SK-N-SH treated with all-trans-retinoic acid at 6 μM for 48 hours (cell line): ENCODE data around the gene ETV4.

Experiments used
- ATAC-seq: fragments of 200-7000 bp; cut with Tn5 transposase; 3 replicates; pipeline ENCODE4 v1.9.1; 2020; ENCODE audit warnings: mild to moderate bottlenecking, moderate library complexity
- ARNTL ChIP-seq: fragments of 450-650 bp; formaldehyde crosslinking; IDR thresholded peaks from 2 replicates; pipeline ENCODE4 v1.5.0; 2020; ENCODE audit warnings: low read depth, mild to moderate bottlenecking, moderate library complexity, borderline replicate concordance
- BACH2 ChIP-seq: fragments of 250-450 bp; sonication (Bioruptor Pico); IDR thresholded peaks from 2 replicates; pipeline ENCODE4 v1.9.0; 2021; ENCODE audit warnings: mild to moderate bottlenecking, borderline replicate concordance
- CSDC2 ChIP-seq: fragments of 250-450 bp; sonication (Bioruptor Pico); IDR thresholded peaks from 2 replicates; pipeline ENCODE4 v1.5.0; 2020; ENCODE audit warnings: mild to moderate bottlenecking, moderate library complexity
- ESRRG ChIP-seq: fragments of 250-450 bp; sonication (Bioruptor Pico); IDR thresholded peaks from 2 replicates; pipeline ENCODE4 v1.6.1; 2021; ENCODE audit warnings: mild to moderate bottlenecking
- GLIS3 ChIP-seq: fragments of 250-450 bp; sonication (Bioruptor Pico); IDR thresholded peaks from 2 replicates; pipeline ENCODE4 v1.5.0; 2020; ENCODE audit warnings: mild to moderate bottlenecking, moderate library complexity
- ISL1 ChIP-seq: fragments of 250-450 bp; sonication (Bioruptor Pico); IDR thresholded peaks from 2 replicates; pipeline ENCODE4 v2.1.2; 2022; ENCODE audit warnings: mild to moderate bottlenecking, moderate library complexity
- OSR1 ChIP-seq: fragments of 250-450 bp; sonication (Bioruptor Pico); IDR thresholded peaks from 2 replicates; pipeline ENCODE4 v1.8.0; 2022; ENCODE audit warnings: moderate library complexity, mild to moderate bottlenecking, inconsistent platforms
- PPARA ChIP-seq: fragments of 250-450 bp; sonication (Bioruptor Pico); IDR thresholded peaks from 2 replicates; pipeline ENCODE4 v1.5.0; 2020; ENCODE audit warnings: mild to moderate bottlenecking, borderline replicate concordance
- RARB ChIP-seq: fragments of 250-450 bp; sonication (Bioruptor Pico); IDR thresholded peaks from 2 replicates; pipeline ENCODE4 v1.8.0; 2021; ENCODE audit warnings: mild to moderate bottlenecking, moderate library complexity
- TOX ChIP-seq: fragments of 250-450 bp; sonication (Bioruptor Pico); IDR thresholded peaks from 2 replicates; pipeline ENCODE4 v1.8.0; 2021; ENCODE audit warnings: mild to moderate bottlenecking, moderate library complexity, borderline replicate concordance
- ZC3H10 ChIP-seq: fragments of 250-450 bp; sonication (Bioruptor Pico); IDR thresholded peaks from 2 replicates; pipeline ENCODE4 v1.5.1; 2021; ENCODE audit warnings: mild to moderate bottlenecking, moderate library complexity
- ZFP3 ChIP-seq: fragments of 250-450 bp; sonication (Bioruptor Pico); IDR thresholded peaks from 2 replicates; pipeline ENCODE4 v1.5.0; 2020; ENCODE audit warnings: mild to moderate bottlenecking, moderate library complexity
- ZFP30 ChIP-seq: fragments of 450-650 bp; formaldehyde crosslinking; IDR thresholded peaks from 2 replicates; pipeline ENCODE4 v1.5.0; 2022; ENCODE audit warnings: mild to moderate bottlenecking, moderate library complexity
- ZNF565 ChIP-seq: fragments of 450-650 bp; formaldehyde crosslinking; conservative IDR thresholded peaks from 2 replicates; pipeline ENCODE4 v1.5.0; 2020; ENCODE audit warnings: low read depth, mild to moderate bottlenecking, moderate library complexity
- ZNF70 ChIP-seq: fragments of 450-650 bp; formaldehyde crosslinking; IDR thresholded peaks from 2 replicates; pipeline ENCODE4 v1.5.0; 2020; ENCODE audit warnings: mild to moderate bottlenecking, moderate library complexity
- ZNF8 ChIP-seq: fragments of 450-650 bp; formaldehyde crosslinking; IDR thresholded peaks from 2 replicates; pipeline ENCODE4 v1.5.0; 2020; ENCODE audit warnings: mild to moderate bottlenecking, moderate library complexity
- TF ChIP-seq, protein P1 (sequence below): fragments of 250-450 bp; sonication (Bioruptor Pico); IDR thresholded peaks from 2 replicates; pipeline ENCODE4 v1.8.0; 2021; ENCODE audit warnings: low read depth, mild to moderate bottlenecking, moderate library complexity, borderline replicate concordance
- TF ChIP-seq, protein P2 (sequence below): fragments of 250-450 bp; sonication (Bioruptor Pico); IDR thresholded peaks from 2 replicates; pipeline ENCODE4 v1.8.0; 2020; ENCODE audit warnings: mild to moderate bottlenecking, moderate library complexity, borderline replicate concordance
- TF ChIP-seq, protein P3 (sequence below): fragments of 250-450 bp; sonication (Bioruptor Pico); IDR thresholded peaks from 2 replicates; pipeline ENCODE4 v1.5.1; 2020; ENCODE audit warnings: low read depth, mild to moderate bottlenecking, moderate library complexity
- TF ChIP-seq, protein P4 (sequence below): fragments of 250-450 bp; sonication (Bioruptor Pico); IDR thresholded peaks from 2 replicates; pipeline ENCODE4 v1.5.0; 2020; ENCODE audit warnings: mild to moderate bottlenecking, moderate library complexity
- TF ChIP-seq, protein P5 (sequence below): fragments of 250-450 bp; sonication (Bioruptor Pico); IDR thresholded peaks from 2 replicates; pipeline ENCODE4 v1.5.1; 2021; ENCODE audit warnings: mild to moderate bottlenecking, moderate library complexity

Gene ETV4

DNA sequence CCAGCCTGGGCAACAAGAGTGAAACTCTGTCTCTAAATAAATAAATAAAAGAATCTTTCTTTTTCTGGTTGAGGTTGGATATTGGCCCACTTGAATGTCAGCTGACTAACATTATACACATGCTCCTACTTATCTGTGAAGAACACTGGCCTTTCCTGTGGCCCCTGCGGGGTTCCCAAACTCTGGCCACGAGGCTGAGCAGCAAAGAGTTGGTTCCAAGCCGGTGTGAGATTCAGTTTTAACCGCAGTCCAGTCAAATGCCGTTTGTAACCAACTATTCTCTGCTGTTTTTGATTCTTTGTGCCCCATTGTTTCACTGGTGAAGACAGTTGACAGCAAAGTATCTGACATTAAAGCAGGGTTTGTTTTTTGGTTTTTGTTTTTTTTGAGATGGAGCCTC, 11.2 kb downstream of the ETV4 start:
- TF ChIP-seq ZNF8 (CRISPR knock-in tag): no peak
- no peak for TF ChIP-seq OSR1
- TF ChIP-seq, protein P1, sequence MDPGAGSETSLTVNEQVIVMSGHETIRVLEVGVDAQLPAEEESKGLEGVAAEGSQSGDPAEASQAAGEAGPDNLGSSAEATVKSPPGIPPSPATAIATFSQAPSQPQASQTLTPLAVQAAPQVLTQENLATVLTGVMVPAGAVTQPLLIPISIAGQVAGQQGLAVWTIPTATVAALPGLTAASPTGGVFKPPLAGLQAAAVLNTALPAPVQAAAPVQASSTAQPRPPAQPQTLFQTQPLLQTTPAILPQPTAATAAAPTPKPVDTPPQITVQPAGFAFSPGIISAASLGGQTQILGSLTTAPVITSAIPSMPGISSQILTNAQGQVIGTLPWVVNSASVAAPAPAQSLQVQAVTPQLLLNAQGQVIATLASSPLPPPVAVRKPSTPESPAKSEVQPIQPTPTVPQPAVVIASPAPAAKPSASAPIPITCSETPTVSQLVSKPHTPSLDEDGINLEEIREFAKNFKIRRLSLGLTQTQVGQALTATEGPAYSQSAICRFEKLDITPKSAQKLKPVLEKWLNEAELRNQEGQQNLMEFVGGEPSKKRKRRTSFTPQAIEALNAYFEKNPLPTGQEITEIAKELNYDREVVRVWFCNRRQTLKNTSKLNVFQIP (CRISPR knock-in tag): no peak
- TF ChIP-seq ZFP30 (CRISPR knock-in tag): no peak
- TF ChIP-seq, protein P2, sequence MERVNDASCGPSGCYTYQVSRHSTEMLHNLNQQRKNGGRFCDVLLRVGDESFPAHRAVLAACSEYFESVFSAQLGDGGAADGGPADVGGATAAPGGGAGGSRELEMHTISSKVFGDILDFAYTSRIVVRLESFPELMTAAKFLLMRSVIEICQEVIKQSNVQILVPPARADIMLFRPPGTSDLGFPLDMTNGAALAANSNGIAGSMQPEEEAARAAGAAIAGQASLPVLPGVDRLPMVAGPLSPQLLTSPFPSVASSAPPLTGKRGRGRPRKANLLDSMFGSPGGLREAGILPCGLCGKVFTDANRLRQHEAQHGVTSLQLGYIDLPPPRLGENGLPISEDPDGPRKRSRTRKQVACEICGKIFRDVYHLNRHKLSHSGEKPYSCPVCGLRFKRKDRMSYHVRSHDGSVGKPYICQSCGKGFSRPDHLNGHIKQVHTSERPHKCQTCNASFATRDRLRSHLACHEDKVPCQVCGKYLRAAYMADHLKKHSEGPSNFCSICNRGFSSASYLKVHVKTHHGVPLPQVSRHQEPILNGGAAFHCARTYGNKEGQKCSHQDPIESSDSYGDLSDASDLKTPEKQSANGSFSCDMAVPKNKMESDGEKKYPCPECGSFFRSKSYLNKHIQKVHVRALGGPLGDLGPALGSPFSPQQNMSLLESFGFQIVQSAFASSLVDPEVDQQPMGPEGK (CRISPR knock-in tag): no peak
- TF ChIP-seq PPARA (CRISPR knock-in tag): no peak
- TF ChIP-seq ZFP3 (CRISPR knock-in tag): no peak
- TF ChIP-seq ZNF565: no peak
- no peak for TF ChIP-seq ZNF70
- TF ChIP-seq ZC3H10 (CRISPR knock-in tag): no peak
- TF ChIP-seq, protein P3, sequence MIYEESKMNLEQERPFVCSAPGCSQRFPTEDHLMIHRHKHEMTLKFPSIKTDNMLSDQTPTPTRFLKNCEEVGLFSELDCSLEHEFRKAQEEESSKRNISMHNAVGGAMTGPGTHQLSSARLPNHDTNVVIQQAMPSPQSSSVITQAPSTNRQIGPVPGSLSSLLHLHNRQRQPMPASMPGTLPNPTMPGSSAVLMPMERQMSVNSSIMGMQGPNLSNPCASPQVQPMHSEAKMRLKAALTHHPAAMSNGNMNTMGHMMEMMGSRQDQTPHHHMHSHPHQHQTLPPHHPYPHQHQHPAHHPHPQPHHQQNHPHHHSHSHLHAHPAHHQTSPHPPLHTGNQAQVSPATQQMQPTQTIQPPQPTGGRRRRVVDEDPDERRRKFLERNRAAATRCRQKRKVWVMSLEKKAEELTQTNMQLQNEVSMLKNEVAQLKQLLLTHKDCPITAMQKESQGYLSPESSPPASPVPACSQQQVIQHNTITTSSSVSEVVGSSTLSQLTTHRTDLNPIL (CRISPR knock-in tag): no peak
- no peak for TF ChIP-seq GLIS3 (CRISPR knock-in tag)
- no peak for TF ChIP-seq TOX (CRISPR knock-in tag)
- TF ChIP-seq RARB: no peak
- TF ChIP-seq ARNTL (CRISPR knock-in tag): no peak
- no peak for TF ChIP-seq ESRRG (CRISPR knock-in tag)
- ATAC-seq: no peak

DNA sequence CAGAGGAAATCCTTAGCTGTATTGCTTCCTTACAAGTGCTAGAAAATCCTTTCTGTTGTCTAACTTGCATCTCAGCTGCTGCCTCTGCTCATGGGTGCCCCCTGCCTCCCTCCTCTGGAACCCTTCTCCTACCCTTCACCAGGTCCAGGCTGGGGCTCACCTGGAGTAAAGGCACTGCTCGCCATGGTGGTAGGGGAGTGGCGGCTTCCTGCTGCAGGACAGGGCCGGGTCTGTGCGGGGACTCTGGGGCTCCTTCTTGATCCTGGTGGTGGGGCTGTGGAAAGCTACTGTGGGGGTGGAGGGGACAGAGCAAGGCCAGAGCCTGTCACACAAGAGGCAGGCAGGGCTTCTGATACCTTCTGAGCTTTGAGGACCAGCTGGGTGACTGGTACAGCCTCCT, 12.4 kb downstream of the ETV4 start:
- TF ChIP-seq ESRRG (CRISPR knock-in tag): no peak
- TF ChIP-seq, protein P4, sequence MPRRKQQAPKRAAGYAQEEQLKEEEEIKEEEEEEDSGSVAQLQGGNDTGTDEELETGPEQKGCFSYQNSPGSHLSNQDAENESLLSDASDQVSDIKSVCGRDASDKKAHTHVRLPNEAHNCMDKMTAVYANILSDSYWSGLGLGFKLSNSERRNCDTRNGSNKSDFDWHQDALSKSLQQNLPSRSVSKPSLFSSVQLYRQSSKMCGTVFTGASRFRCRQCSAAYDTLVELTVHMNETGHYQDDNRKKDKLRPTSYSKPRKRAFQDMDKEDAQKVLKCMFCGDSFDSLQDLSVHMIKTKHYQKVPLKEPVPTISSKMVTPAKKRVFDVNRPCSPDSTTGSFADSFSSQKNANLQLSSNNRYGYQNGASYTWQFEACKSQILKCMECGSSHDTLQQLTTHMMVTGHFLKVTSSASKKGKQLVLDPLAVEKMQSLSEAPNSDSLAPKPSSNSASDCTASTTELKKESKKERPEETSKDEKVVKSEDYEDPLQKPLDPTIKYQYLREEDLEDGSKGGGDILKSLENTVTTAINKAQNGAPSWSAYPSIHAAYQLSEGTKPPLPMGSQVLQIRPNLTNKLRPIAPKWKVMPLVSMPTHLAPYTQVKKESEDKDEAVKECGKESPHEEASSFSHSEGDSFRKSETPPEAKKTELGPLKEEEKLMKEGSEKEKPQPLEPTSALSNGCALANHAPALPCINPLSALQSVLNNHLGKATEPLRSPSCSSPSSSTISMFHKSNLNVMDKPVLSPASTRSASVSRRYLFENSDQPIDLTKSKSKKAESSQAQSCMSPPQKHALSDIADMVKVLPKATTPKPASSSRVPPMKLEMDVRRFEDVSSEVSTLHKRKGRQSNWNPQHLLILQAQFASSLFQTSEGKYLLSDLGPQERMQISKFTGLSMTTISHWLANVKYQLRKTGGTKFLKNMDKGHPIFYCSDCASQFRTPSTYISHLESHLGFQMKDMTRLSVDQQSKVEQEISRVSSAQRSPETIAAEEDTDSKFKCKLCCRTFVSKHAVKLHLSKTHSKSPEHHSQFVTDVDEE (CRISPR knock-in tag): no peak
- TF ChIP-seq RARB: no peak
- TF ChIP-seq ARNTL (CRISPR knock-in tag): no peak
- no peak for TF ChIP-seq BACH2 (CRISPR knock-in tag)
- no peak for TF ChIP-seq CSDC2 (CRISPR knock-in tag)
- TF ChIP-seq TOX (CRISPR knock-in tag): no peak
- ATAC-seq: no peak

DNA sequence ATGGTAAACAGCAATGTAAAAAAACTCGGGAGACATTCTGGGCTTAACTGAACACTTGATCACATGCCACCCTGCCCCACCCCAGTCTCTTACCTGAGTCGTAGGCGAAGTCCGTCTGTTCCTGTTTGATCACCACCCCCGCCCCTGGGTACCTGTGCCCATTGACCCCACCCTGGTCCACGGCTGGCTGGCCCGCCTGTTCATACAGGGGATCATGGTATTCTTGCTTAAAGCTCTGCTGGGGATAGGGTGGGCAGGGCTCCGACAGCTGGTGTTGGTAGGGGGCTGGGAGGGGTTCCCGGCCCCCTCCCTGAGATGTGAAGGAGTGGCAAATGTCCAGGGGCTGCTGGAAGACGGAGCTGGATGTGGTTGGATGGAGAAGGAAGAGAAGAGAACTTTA, 13.6 kb downstream of the ETV4 start:
- TF ChIP-seq, protein P5, sequence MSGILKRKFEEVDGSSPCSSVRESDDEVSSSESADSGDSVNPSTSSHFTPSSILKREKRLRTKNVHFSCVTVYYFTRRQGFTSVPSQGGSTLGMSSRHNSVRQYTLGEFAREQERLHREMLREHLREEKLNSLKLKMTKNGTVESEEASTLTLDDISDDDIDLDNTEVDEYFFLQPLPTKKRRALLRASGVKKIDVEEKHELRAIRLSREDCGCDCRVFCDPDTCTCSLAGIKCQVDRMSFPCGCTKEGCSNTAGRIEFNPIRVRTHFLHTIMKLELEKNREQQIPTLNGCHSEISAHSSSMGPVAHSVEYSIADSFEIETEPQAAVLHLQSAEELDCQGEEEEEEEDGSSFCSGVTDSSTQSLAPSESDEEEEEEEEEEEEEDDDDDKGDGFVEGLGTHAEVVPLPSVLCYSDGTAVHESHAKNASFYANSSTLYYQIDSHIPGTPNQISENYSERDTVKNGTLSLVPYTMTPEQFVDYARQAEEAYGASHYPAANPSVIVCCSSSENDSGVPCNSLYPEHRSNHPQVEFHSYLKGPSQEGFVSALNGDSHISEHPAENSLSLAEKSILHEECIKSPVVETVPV (CRISPR knock-in tag): no peak
- TF ChIP-seq CSDC2 (CRISPR knock-in tag): no peak
- no peak for TF ChIP-seq BACH2 (CRISPR knock-in tag)
- no peak for ATAC-seq

DNA sequence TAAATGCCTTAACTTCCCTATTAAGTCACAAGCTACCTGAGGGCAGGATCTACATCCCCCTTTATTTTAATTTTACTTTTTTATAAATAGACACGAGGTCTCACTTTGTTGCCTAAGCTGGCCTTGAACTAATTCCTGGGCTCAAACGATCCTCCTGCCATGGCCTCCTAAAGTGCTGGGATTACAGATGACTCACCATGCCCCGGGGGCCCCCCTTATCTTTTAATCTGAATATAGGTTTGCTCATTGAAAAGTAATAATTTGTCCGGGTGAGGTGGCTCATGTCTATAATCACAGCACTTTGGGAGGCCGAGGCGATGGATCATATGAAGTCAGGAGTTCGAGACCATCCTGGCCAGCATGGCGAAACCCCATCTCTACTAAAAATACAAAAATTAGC, 14.2 kb downstream of the ETV4 start:
- TF ChIP-seq OSR1 (no peak), TOX (CRISPR knock-in tag) (no peak), BACH2 (CRISPR knock-in tag) (no peak), ZNF8 (CRISPR knock-in tag) (no peak), ISL1 (CRISPR knock-in tag) (no peak), ZC3H10 (CRISPR knock-in tag) (no peak), PPARA (CRISPR knock-in tag) (no peak), ZFP30 (CRISPR knock-in tag) (no peak)
- TF ChIP-seq, protein P1 (CRISPR knock-in tag): no peak
- no peak for ATAC-seq
